Chondrocyte (in vitro differentiated cells): Measurements from ENCODE around the gene DTWD2. TPM values are rescaled to one million over a fixed set of nuclear protein-coding genes. Genes with fewer than 3 reads are reported as not detected.
A peak's percentile ranks its signal among the peaks of the same experiment; 100 is the strongest.
"Not testable (repeated sequence)": the region's sequence is repeated elsewhere in the genome, so short reads cannot be mapped to it uniquely, and the experiment has no call there.

Experiments
- DNase-seq: peaks from one replicate; pipeline ENCODE4 v3.0.0; 2021; ENCODE audit warnings: mixed read lengths, low spot score
- H3K27ac Mint-ChIP-seq: one replicate; pipeline ENCODE4 v1.8.0; 2021; ENCODE audit warnings: mild to moderate bottlenecking, moderate library complexity, mixed read lengths; ENCODE audit not compliant: unreplicated experiment
- H3K27me3 Mint-ChIP-seq: 2 replicates; pipeline ENCODE4 v1.8.0; 2021; ENCODE audit warnings: low read depth, mixed read lengths
- H3K36me3 Mint-ChIP-seq: 2 replicates; pipeline ENCODE4 v1.8.0; 2021; ENCODE audit warnings: low read depth, mixed read lengths
- H3K4me1 Mint-ChIP-seq: 2 replicates; pipeline ENCODE4 v1.8.0; 2021; ENCODE audit warnings: low read depth, mild to moderate bottlenecking, mixed read lengths
- H3K4me3 Mint-ChIP-seq: one replicate; pipeline ENCODE4 v1.8.0; 2021; ENCODE audit warnings: mild to moderate bottlenecking, moderate library complexity, mixed read lengths; ENCODE audit not compliant: unreplicated experiment
- H3K9me3 Mint-ChIP-seq: 2 replicates; pipeline ENCODE4 v1.8.0; 2021; ENCODE audit warnings: low read depth, mixed read lengths
- total RNA-seq: library from RNA; stranded (reverse); gene quantifications from 3 replicates; pipeline ENCODE4 v1.2.1, GENCODE V29; 2021
- TF ChIP-seq, protein P1 (sequence below): fragments of 200-600 bp; sonication (generic); IDR thresholded peaks from 2 replicates; pipeline ENCODE4 v1.5.0; 2021; ENCODE audit warnings: antibody characterized with exemption, mild to moderate bottlenecking, moderate library complexity

Gene DTWD2
- total RNA-seq, 1 donor from 2014 or later: 7.9 TPM

DNA sequence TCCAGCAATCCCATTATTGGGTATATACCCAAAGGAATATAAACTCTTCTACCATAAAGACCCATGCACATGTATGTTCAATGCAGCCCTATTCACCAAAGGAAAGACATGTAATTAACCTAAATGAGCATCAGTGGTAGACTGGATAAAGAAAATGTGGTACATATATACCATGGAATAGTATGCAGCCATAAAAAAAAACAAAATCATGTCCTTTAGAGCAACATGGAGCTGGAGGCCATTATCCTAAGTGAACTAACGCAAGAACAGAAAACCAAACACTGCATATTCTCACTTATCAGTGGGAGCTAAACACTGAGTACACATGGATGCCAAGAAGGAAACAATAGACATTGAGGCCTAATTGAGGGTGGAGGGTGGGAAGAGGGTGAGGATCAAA lies 27.8 kb downstream of the DTWD2 start:
- peaks cover 11% of the 10 kb centered on the region for H3K9me3 Mint-ChIP-seq
- H3K27ac Mint-ChIP-seq: no peak overlapping the region
- peaks cover 4% of the 10 kb centered on the region for H3K4me1 Mint-ChIP-seq
- no peak overlapping the region for H3K4me3 Mint-ChIP-seq
- H3K36me3 Mint-ChIP-seq: peaks cover 2% of the 10 kb centered on the region
- no peak for DNase-seq
- TF ChIP-seq, protein P1, sequence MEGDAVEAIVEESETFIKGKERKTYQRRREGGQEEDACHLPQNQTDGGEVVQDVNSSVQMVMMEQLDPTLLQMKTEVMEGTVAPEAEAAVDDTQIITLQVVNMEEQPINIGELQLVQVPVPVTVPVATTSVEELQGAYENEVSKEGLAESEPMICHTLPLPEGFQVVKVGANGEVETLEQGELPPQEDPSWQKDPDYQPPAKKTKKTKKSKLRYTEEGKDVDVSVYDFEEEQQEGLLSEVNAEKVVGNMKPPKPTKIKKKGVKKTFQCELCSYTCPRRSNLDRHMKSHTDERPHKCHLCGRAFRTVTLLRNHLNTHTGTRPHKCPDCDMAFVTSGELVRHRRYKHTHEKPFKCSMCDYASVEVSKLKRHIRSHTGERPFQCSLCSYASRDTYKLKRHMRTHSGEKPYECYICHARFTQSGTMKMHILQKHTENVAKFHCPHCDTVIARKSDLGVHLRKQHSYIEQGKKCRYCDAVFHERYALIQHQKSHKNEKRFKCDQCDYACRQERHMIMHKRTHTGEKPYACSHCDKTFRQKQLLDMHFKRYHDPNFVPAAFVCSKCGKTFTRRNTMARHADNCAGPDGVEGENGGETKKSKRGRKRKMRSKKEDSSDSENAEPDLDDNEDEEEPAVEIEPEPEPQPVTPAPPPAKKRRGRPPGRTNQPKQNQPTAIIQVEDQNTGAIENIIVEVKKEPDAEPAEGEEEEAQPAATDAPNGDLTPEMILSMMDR: no peak
- H3K27me3 Mint-ChIP-seq: no peaks in the 10 kb centered on the region

DNA sequence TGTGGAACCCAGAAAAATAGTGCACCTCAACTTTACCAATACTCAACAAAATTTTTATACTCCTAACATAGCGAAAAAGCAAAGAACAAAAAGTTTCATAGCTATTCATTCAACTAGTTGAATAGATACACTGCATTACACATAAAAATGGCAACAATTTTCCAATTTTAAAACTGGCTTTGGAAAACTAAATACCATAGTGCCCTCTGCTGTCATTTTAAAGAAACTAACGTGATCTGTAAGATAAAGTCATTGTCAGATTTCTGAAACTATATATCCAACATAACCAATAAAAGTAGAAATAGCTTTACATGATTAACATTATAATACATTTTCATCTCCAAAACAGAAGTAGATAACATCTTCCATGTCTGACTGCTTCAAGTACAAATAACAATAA lies 31.6 kb downstream of the DTWD2 start:
- TF ChIP-seq, protein P1: peak; percentile 85

DNA sequence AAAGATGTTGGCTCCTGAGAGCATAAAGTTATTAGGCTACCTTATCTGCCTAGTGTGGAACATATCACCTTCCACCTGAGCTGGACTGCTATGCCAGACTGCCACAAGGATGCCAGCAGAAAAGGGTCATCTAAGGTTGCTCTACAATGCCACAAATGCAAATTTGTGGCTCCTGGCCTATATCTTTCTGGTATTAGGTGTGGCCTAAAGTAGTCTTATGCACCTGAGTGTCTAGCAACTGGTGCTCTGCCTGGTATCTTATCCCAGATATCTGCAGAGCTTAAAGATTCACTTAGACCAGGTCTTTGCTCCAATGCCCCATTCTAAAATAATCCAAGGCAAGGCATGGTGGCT lies 34.7 kb downstream of the DTWD2 start:
- Mint-ChIP-seq H3K27ac (no peak overlapping the region), H3K36me3 (peaks cover 3% of the 10 kb centered on the region), H3K9me3 (no peaks in the 10 kb centered on the region), H3K27me3 (no peaks in the 10 kb centered on the region), H3K4me3 (no peak overlapping the region), H3K4me1 (no peaks in the 10 kb centered on the region)
- TF ChIP-seq, protein P1: no peak
- DNase-seq: no peak

More for the DNA sequence above, 31.6 kb downstream of the DTWD2 start:
- H3K36me3 Mint-ChIP-seq: no peaks in the 10 kb centered on the region
- no peak for DNase-seq
- no peak overlapping the region for H3K4me3 Mint-ChIP-seq
- H3K27ac Mint-ChIP-seq: no peak overlapping the region
- H3K4me1 Mint-ChIP-seq: no peaks in the 10 kb centered on the region
- peaks cover 11% of the 10 kb centered on the region for H3K9me3 Mint-ChIP-seq
- no peaks in the 10 kb centered on the region for H3K27me3 Mint-ChIP-seq

DNA sequence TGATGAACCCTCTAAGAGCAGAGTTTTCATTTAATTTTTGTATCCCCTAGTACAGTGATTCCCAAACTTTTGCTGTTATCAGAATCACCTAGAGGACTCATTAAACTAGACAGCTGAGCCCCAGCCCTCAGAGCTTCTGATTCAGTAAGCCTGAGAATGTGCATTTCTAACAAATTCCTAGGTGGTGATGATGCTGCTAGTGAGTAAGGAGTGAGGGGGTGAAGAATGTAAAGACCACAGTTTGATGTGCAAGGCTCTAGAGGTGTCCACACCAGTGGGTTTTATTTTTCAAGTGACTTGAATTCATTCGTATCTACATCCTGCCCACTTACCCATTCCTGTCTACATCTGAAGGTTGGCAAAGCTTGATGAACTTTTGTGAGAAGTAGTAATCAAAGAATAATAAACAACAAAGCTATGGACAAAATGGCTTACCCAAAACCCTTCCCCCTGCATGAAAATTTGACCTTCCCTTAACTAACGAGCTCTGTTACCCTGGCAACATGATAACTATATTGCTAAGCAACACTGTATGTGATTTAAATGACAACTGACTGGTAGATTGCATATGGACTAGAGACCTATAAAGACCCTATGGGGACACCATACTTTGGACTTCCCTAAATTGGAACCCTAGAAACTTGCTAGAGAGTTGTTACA lies 35.2 kb downstream of the DTWD2 start:
- H3K36me3 Mint-ChIP-seq: peaks cover 3% of the 10 kb centered on the region

DNA sequence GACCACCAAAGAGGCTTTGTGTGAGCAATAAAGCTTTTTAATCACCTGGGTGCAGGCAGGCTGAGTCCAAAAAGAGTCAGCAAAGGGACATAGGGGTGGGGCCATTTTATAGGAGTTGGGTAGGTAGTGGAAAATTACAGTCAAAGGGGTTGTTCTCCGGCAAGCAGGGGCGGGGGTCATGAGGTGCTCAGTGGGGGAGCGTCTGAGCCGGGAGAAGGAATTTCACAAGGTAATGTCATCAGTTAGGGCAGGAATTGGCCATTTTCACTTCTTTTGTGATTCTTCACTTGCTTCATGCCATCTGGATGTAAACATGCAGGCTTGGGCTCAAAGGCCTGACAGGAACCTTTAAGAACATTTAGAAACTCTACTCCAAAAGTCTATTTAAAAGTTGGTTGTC lies 36.0 kb downstream of the DTWD2 start:
- not testable (repeated sequence) for H3K9me3 Mint-ChIP-seq, H3K27ac Mint-ChIP-seq, H3K4me1 Mint-ChIP-seq, H3K36me3 Mint-ChIP-seq, DNase-seq, H3K27me3 Mint-ChIP-seq, H3K4me3 Mint-ChIP-seq

More for the DNA sequence above, 35.2 kb downstream of the DTWD2 start:
- TF ChIP-seq, protein P1: no peak
- H3K27me3 Mint-ChIP-seq: no peaks in the 10 kb centered on the region
- no peak overlapping the region for H3K4me3 Mint-ChIP-seq
- H3K4me1 Mint-ChIP-seq: no peaks in the 10 kb centered on the region
- no peak for DNase-seq
- H3K9me3 Mint-ChIP-seq: no peaks in the 10 kb centered on the region
- H3K27ac Mint-ChIP-seq: no peak overlapping the region

DNA sequence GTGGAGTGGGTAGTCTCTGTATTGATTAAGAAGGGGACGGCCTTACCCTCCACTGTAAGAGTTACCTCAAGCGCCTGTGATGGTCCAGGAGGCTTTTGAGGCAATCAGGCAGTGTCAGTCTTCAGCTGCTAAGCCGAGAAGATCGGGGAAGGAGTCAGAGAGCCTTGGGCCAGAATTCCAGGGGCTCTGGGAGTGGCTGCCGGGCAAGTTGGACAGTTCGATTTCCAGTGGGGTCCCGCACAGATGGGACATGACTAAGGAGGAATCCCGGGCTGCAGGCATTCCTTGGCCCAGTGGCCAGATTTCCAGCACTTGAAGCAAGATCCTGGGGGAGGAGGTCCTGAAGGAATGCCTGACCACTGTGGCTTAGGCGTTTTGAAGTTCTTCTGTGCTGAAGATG lies 38.0 kb downstream of the DTWD2 start:
- H3K4me1 Mint-ChIP-seq, H3K36me3 Mint-ChIP-seq, DNase-seq, H3K4me3 Mint-ChIP-seq, H3K9me3 Mint-ChIP-seq, H3K27me3 Mint-ChIP-seq, H3K27ac Mint-ChIP-seq: not testable (repeated sequence)
